ENCODE results near the gene SYNE1. TPM values are rescaled to one million over a fixed set of nuclear protein-coding genes. Genes with fewer than 3 reads are reported as not detected.

SYNE1 gene
- total and polyA plus RNA-seq, 2 experiments from 2014 or later, result 17.6 to 59.9 TPM

GRCh38 chr6:152398316-152398715, 238.8 kb downstream of the SYNE1 start:
- Histone ChIP-seq H3K27ac (no peak overlapping the region), H3K4me1 (ENCODE audit: insufficient read depth) (no peaks in the 10 kb centered on the region), H3K9me3 (ENCODE audit: low read depth) (no peaks in the 10 kb centered on the region), H3K9me2 (replicated peaks; ENCODE audit: insufficient read depth) (no peaks in the 10 kb centered on the region), H3K27me3 (no peaks in the 10 kb centered on the region), H3K36me3 (replicated peaks; ENCODE audit: insufficient read depth, low read depth) (no peaks in the 10 kb centered on the region), H3K4me2 (no peak overlapping the region), H3K4me3 (no peak overlapping the region), H3K79me2 (no peaks in the 10 kb centered on the region), H2AFZ (no peak overlapping the region), H4K20me1 (ENCODE audit: insufficient read depth, poor library complexity, severe bottlenecking) (no peaks in the 10 kb centered on the region)
- DNase-seq (ENCODE audit: low spot score), result no peak
- TF ChIP-seq EZH2phosphoT487 (IDR thresholded peaks at IDR 0.05; ENCODE audit: low read depth, severe bottlenecking, unreplicated experiment) (no peak), EZH2 (IDR thresholded peaks at IDR 0.05; ENCODE audit: borderline replicate concordance) (no peak), CTCF (IDR thresholded peaks at IDR 0.05; ENCODE audit: poor library complexity) (no peak)
- 76% methylated on average over 3 of the region's 3 CpGs for WGBS (ENCODE audit: low lambda C conversion rate, missing lambda C conversion rate)

GRCh38 chr6:152394303-152394702, 242.9 kb downstream of the SYNE1 start:
- H3K9me2 ChIP-seq (replicated peaks; ENCODE audit: insufficient read depth), result no peaks in the 10 kb centered on the region
- DNase-seq (ENCODE audit: low spot score), result no peak
- no peak overlapping the region for H3K4me3 ChIP-seq
- TF ChIP-seq CTCF (IDR thresholded peaks at IDR 0.05; ENCODE audit: poor library complexity) (no peak), EZH2phosphoT487 (IDR thresholded peaks at IDR 0.05; ENCODE audit: low read depth, severe bottlenecking, unreplicated experiment) (no peak), EZH2 (IDR thresholded peaks at IDR 0.05; ENCODE audit: borderline replicate concordance) (no peak)
- H2AFZ ChIP-seq, result no peak overlapping the region
- no peaks in the 10 kb centered on the region for H3K27me3 ChIP-seq
- H3K9me3 ChIP-seq (ENCODE audit: low read depth), result no peaks in the 10 kb centered on the region
- no peak overlapping the region for H3K4me2 ChIP-seq
- WGBS (ENCODE audit: low lambda C conversion rate, missing lambda C conversion rate), result 33% methylated on average over 1 of the region's 1 CpG
- no peak overlapping the region for H3K27ac ChIP-seq
- H4K20me1 ChIP-seq (ENCODE audit: insufficient read depth, poor library complexity, severe bottlenecking), result no peaks in the 10 kb centered on the region
- no peaks in the 10 kb centered on the region for H3K79me2 ChIP-seq
- H3K4me1 ChIP-seq (ENCODE audit: insufficient read depth), result no peaks in the 10 kb centered on the region
- no peaks in the 10 kb centered on the region for H3K36me3 ChIP-seq (replicated peaks; ENCODE audit: insufficient read depth, low read depth)

GRCh38 chr6:152391179-152391880, 245.8 kb downstream of the SYNE1 start:
- DNase-seq (ENCODE audit: low spot score), result no peak
- no peaks in the 10 kb centered on the region for H3K27me3 ChIP-seq
- H3K9me3 ChIP-seq (ENCODE audit: low read depth), result no peaks in the 10 kb centered on the region
- no peaks in the 10 kb centered on the region for H3K4me1 ChIP-seq (ENCODE audit: insufficient read depth)
- no peak overlapping the region for H3K4me2 ChIP-seq
- no peaks in the 10 kb centered on the region for H3K9me2 ChIP-seq (replicated peaks; ENCODE audit: insufficient read depth)
- no peak overlapping the region for H3K27ac ChIP-seq
- TF ChIP-seq EZH2phosphoT487 (IDR thresholded peaks at IDR 0.05; ENCODE audit: low read depth, severe bottlenecking, unreplicated experiment), result no peak
- TF ChIP-seq CTCF (IDR thresholded peaks at IDR 0.05; ENCODE audit: poor library complexity), result no peak
- TF ChIP-seq EZH2 (IDR thresholded peaks at IDR 0.05; ENCODE audit: borderline replicate concordance), result no peak
- 92% methylated on average over 6 of the region's 6 CpGs for WGBS (ENCODE audit: low lambda C conversion rate, missing lambda C conversion rate)
- no peak overlapping the region for H2AFZ ChIP-seq
- no peaks in the 10 kb centered on the region for H3K79me2 ChIP-seq
- no peaks in the 10 kb centered on the region for H4K20me1 ChIP-seq (ENCODE audit: insufficient read depth, poor library complexity, severe bottlenecking)
- no peaks in the 10 kb centered on the region for H3K36me3 ChIP-seq (replicated peaks; ENCODE audit: insufficient read depth, low read depth)
- H3K4me3 ChIP-seq, result no peak overlapping the region
